ENCODE results near the gene MAN1C1. TPM values are rescaled to one million over a fixed set of nuclear protein-coding genes. Genes with fewer than 3 reads are reported as not detected.

Gene MAN1C1
- total RNA-seq, 2 donors from 2014 or later = 22.8 to 34.4 TPM

- H3K36me3 ChIP-seq = no peaks in the 10 kb centered on the region
- no peaks in the 10 kb centered on the region for H3K27me3 ChIP-seq (replicated peaks; ENCODE audit: insufficient read depth)
- no peak overlapping the region for H3K27ac ChIP-seq
- no peak for DNase-seq (ENCODE audit: low spot score)
- TF ChIP-seq CTCF (IDR thresholded peaks at IDR 0.05) = no peak
- TF ChIP-seq POLR2A (IDR thresholded peaks at IDR 0.05) = no peak
- TF ChIP-seq POLR2AphosphoS5 (IDR thresholded peaks at IDR 0.05) = no peak
- 89% methylated on average over 1 of the region's 1 CpG for WGBS
- intact Hi-C loops (cut with DNase I) = loop anchor here (2.0 kb wide), 1 partner anchor 187 kb away; no protein-coding TSS in a partner anchor
- peaks cover 5% of the 10 kb centered on the region for H3K4me1 ChIP-seq (replicated peaks)
- no peak overlapping the region for H3K4me3 ChIP-seq
- no peaks in the 10 kb centered on the region for H3K9me3 ChIP-seq
These were observed 4.7 kb upstream of the MAN1C1 start for GRCh38 chr1:25611843-25612242.

- Histone ChIP-seq H3K4me1 (replicated peaks) (peaks cover 5% of the 10 kb centered on the region), H3K9me3 (no peaks in the 10 kb centered on the region), H3K4me3 (no peak overlapping the region), H3K27me3 (replicated peaks; ENCODE audit: insufficient read depth) (no peaks in the 10 kb centered on the region), H3K36me3 (no peaks in the 10 kb centered on the region), H3K27ac (no peak overlapping the region)
- no peak for DNase-seq (ENCODE audit: low spot score)
- WGBS = 87% methylated on average over 3 of the region's 3 CpGs
- TF ChIP-seq POLR2AphosphoS5 (IDR thresholded peaks at IDR 0.05) = no peak
- intact Hi-C loops (cut with DNase I) = no loop called here
These were observed 4.2 kb upstream of the MAN1C1 start for GRCh38 chr1:25612421-25612820.

GRCh38 chr1:25613091-25613490, 3.5 kb upstream of the MAN1C1 start:
- Histone ChIP-seq H3K27ac (no peak overlapping the region), H3K4me1 (replicated peaks) (peaks cover 5% of the 10 kb centered on the region), H3K9me3 (no peaks in the 10 kb centered on the region), H3K36me3 (no peaks in the 10 kb centered on the region), H3K27me3 (replicated peaks; ENCODE audit: insufficient read depth) (no peaks in the 10 kb centered on the region), H3K4me3 (no peak overlapping the region)
- whole genome bisulfite sequencing = 95% methylated on average over 3 of the region's 3 CpGs
- no peak for DNase-seq (ENCODE audit: low spot score)
- intact Hi-C loops (cut with DNase I) = no loop called here
- TF ChIP-seq POLR2A (IDR thresholded peaks at IDR 0.05) (no peak), POLR2AphosphoS5 (IDR thresholded peaks at IDR 0.05) (no peak), CTCF (IDR thresholded peaks at IDR 0.05) (no peak)

GRCh38 chr1:25614501-25615171, 2.0 kb upstream of the MAN1C1 start:
- no peak overlapping the region for H3K27ac ChIP-seq

GRCh38 chr1:25615172-25615541, 1.4 kb upstream of the MAN1C1 start:
- no peak for TF ChIP-seq CTCF (IDR thresholded peaks at IDR 0.05)
- TF ChIP-seq POLR2A (IDR thresholded peaks at IDR 0.05) = no peak
- no peak for TF ChIP-seq POLR2AphosphoS5 (IDR thresholded peaks at IDR 0.05)
- peaks cover 5% of the 10 kb centered on the region for H3K4me1 ChIP-seq (replicated peaks)
- no peak for DNase-seq (ENCODE audit: low spot score)
- no peaks in the 10 kb centered on the region for H3K36me3 ChIP-seq
- H3K27ac ChIP-seq = no peak overlapping the region
- H3K27me3 ChIP-seq (replicated peaks; ENCODE audit: insufficient read depth) = no peaks in the 10 kb centered on the region
- 39% methylated on average over 7 of the region's 7 CpGs for WGBS
- H3K4me3 ChIP-seq = no peak overlapping the region
- intact Hi-C loops (cut with DNase I) = no loop called here
- no peaks in the 10 kb centered on the region for H3K9me3 ChIP-seq

More at GRCh38 chr1:25614501-25615171, 2.0 kb upstream of the MAN1C1 start:
- no peaks in the 10 kb centered on the region for H3K27me3 ChIP-seq (replicated peaks; ENCODE audit: insufficient read depth)
- TF ChIP-seq POLR2AphosphoS5 (IDR thresholded peaks at IDR 0.05) = no peak
- TF ChIP-seq POLR2A (IDR thresholded peaks at IDR 0.05) = no peak
- TF ChIP-seq CTCF (IDR thresholded peaks at IDR 0.05) = no peak
- intact Hi-C loops (cut with DNase I) = no loop called here
- H3K4me3 ChIP-seq = no peak overlapping the region
- 74% methylated on average over 4 of the region's 4 CpGs for WGBS
- peaks cover 8% of the 10 kb centered on the region for H3K4me1 ChIP-seq (replicated peaks)
- DNase-seq (ENCODE audit: low spot score) = no peak
- H3K36me3 ChIP-seq = no peaks in the 10 kb centered on the region
- H3K9me3 ChIP-seq = no peaks in the 10 kb centered on the region
